Keratinocyte (primary cell): ENCODE results near the gene ZNF202. TPM values are rescaled to one million over a fixed set of nuclear protein-coding genes. Genes with fewer than 3 reads are reported as not detected.

Experiments used
- DNase-seq: peaks from one replicate; pipeline ENCODE4 v3.0.0-alpha.2; 2011; ENCODE audit warnings: low read depth, missing footprints, low spot score
- FAIRE-seq: peaks from 2 replicates; lab custom pipeline; 2011; peaks lifted over from hg19 to GRCh38; lab: Jason Lieb, UNC
- H2AFZ ChIP-seq: 2 replicates; pipeline ENCODE4 v1.6.0; 2012; ENCODE audit warnings: low read length, control low read depth, inconsistent platforms; ENCODE audit not compliant: control insufficient read depth
- H3K27ac ChIP-seq: 2 replicates; pipeline ENCODE4 v1.5.1; 2011; ENCODE audit warnings: low read length; ENCODE audit not compliant: control insufficient read depth, insufficient read depth
- H3K27me3 ChIP-seq: 3 replicates; pipeline ENCODE4 v1.6.0; 2011; ENCODE audit warnings: low read length; ENCODE audit not compliant: control insufficient read depth, insufficient read depth; ENCODE audit errors: extremely low read depth
- H3K36me3 ChIP-seq, 2 experiments: 2 replicates in 1 of 2; 3 replicates in 1 of 2; pipeline ENCODE4 v1.5.1; 2011; ENCODE audit warnings: low read length in 2 of 2, mild to moderate bottlenecking in 1 of 2; ENCODE audit not compliant: control insufficient read depth in 2 of 2, insufficient read depth in 2 of 2; ENCODE audit errors: extremely low read depth in 1 of 2
- H3K4me1 ChIP-seq: 3 replicates; pipeline ENCODE4 v1.5.1; 2011; ENCODE audit warnings: low read length; ENCODE audit not compliant: control insufficient read depth, insufficient read depth; ENCODE audit errors: extremely low read depth
- H3K4me2 ChIP-seq: 3 replicates; pipeline ENCODE4 v1.6.0; 2011; ENCODE audit warnings: low read depth, low read length; ENCODE audit not compliant: control insufficient read depth, insufficient read depth; ENCODE audit errors: extremely low read depth
- H3K4me3 ChIP-seq, 3 experiments: fragments of 200-600 bp in 1 of 3; sonication (generic) in 1 of 3; 2 replicates in 2 of 3; 3 replicates in 1 of 3; pipeline ENCODE4 v1.5.1; 2011 to 2016; ENCODE audit warnings: low read length in 3 of 3, mild to moderate bottlenecking in 3 of 3, control low read depth in 2 of 3, inconsistent platforms in 1 of 3, low read depth in 1 of 3, mixed read lengths in 1 of 3, mixed run types in 1 of 3, moderate library complexity in 1 of 3; ENCODE audit not compliant: control insufficient read depth in 2 of 3, insufficient read depth in 2 of 3; ENCODE audit errors: extremely low read depth in 1 of 3
- H3K79me2 ChIP-seq: 2 replicates; pipeline ENCODE4 v1.6.0; 2012; ENCODE audit warnings: low read length; ENCODE audit not compliant: control insufficient read depth, insufficient read depth
- H3K9ac ChIP-seq: 3 replicates; pipeline ENCODE4 v1.6.0; 2011; ENCODE audit warnings: low read length; ENCODE audit not compliant: control insufficient read depth, insufficient read depth; ENCODE audit errors: extremely low read depth
- H3K9me1 ChIP-seq: 3 replicates; pipeline ENCODE4 v1.6.0; 2011; ENCODE audit warnings: low read length; ENCODE audit not compliant: control insufficient read depth, insufficient read depth; ENCODE audit errors: extremely low read depth
- H3K9me3 ChIP-seq: 2 replicates; pipeline ENCODE4 v1.5.1; 2012; ENCODE audit warnings: low read depth, low read length; ENCODE audit not compliant: control insufficient read depth
- H4K20me1 ChIP-seq: 3 replicates; pipeline ENCODE4 v1.6.0; 2011; ENCODE audit warnings: low read length; ENCODE audit not compliant: control insufficient read depth, insufficient read depth; ENCODE audit errors: extremely low read depth
- EZH2 ChIP-seq: IDR thresholded peaks from one replicate; pipeline ENCODE4 v1.6.1; 2012; ENCODE audit warnings: inconsistent platforms, mild to moderate bottlenecking, low read length, moderate library complexity
- dilution Hi-C: fragments of 300-500 bp; cut with MboI; formaldehyde crosslinking; loops from one replicate; pipeline ENCODE4 v1.7.0; 2020; ENCODE audit warnings: low sequenced_read_pairs; ENCODE audit not compliant: extremely low pct_ligation_motif_present
- polyA plus RNA-seq, 5 experiments: library from polyadenylated mRNA; depleted of rRNA in 3 of 5; stranded (reverse) in 3 of 5; stranded (forward) in 1 of 5; unstranded in 1 of 5; fragments of >200 nt; gene quantifications; 1 replicate in 1 of 5; 2 replicates in 3 of 5; 3 replicates in 1 of 5; pipeline versions ENCODE4 v1.2.1 to v1.2.3, GENCODE V29; 2011 to 2012; ENCODE audit warnings: missing spikeins in 2 of 5, low read depth in 1 of 5, low replicate concordance in 1 of 5
- TF ChIP-seq, protein P1 (sequence below), 3 experiments: IDR thresholded peaks in 1 of 3; conservative IDR thresholded peaks in 1 of 3; optimal IDR thresholded peaks in 1 of 3; 2 replicates in 2 of 3; 3 replicates in 1 of 3; pipeline versions ENCODE3 to v1.5.1; 2011; ENCODE audit warnings: low read length in 3 of 3, mild to moderate bottlenecking in 3 of 3, moderate library complexity in 2 of 3, control low read depth in 1 of 3, inconsistent platforms in 1 of 3; ENCODE audit not compliant: insufficient read depth in 2 of 3; ENCODE audit errors: extremely low read depth in 1 of 3

ZNF202 gene
- polyA plus RNA-seq, 1 donor (not counting 4 experiments of a cell fraction or from before 2014, with no cell fraction given) = 11.4 TPM

DNA sequence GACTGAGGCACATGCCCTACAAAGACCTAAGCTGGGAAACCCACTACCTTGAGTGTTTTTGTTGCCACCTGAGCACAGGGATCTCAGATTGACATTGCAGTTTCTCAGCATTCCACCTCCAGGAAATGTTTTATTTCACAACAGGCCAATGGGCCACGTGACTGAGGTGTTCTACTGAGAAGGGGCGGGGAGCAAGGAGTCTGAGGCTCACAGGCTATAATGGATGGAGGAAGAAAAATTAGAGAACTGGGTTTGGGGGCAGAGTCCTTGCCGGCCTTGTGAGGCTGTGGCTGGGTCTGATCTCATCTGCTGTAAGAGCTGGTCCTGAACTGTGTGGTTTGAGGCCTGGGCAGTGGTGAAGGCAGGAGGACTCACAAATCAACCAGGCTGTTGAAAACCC is 40.7 kb downstream of the ZNF202 start:
- Histone ChIP-seq H3K4me1 (no peaks in the 10 kb centered on the region), H3K9me1 (no peaks in the 10 kb centered on the region), H3K27ac (no peak overlapping the region), H3K79me2 (no peaks in the 10 kb centered on the region), H3K4me3 (no peak overlapping the region), H3K27me3 (no peaks in the 10 kb centered on the region), H4K20me1 (no peaks in the 10 kb centered on the region), H3K9ac (no peak overlapping the region), H3K4me2 (no peak overlapping the region), H3K9me3 (no peaks in the 10 kb centered on the region), H2AFZ (no peak overlapping the region), H3K36me3 (no peaks in the 10 kb centered on the region)
- no peak for FAIRE-seq
- dilution Hi-C loops = no loop called here
- no peak for DNase-seq
- TF ChIP-seq EZH2 = no peak
- TF ChIP-seq, protein P1, sequence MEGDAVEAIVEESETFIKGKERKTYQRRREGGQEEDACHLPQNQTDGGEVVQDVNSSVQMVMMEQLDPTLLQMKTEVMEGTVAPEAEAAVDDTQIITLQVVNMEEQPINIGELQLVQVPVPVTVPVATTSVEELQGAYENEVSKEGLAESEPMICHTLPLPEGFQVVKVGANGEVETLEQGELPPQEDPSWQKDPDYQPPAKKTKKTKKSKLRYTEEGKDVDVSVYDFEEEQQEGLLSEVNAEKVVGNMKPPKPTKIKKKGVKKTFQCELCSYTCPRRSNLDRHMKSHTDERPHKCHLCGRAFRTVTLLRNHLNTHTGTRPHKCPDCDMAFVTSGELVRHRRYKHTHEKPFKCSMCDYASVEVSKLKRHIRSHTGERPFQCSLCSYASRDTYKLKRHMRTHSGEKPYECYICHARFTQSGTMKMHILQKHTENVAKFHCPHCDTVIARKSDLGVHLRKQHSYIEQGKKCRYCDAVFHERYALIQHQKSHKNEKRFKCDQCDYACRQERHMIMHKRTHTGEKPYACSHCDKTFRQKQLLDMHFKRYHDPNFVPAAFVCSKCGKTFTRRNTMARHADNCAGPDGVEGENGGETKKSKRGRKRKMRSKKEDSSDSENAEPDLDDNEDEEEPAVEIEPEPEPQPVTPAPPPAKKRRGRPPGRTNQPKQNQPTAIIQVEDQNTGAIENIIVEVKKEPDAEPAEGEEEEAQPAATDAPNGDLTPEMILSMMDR (optimal IDR thresholded peaks at IDR 0.05 in 1 of 3, IDR thresholded peaks at IDR 0.05 in 1 of 3, conservative IDR thresholded peaks at IDR 0.05 in 1 of 3; ENCODE audit: extremely low read depth in 1 of 3, insufficient read depth in 2 of 3, low read length in 3 of 3) = no peak

DNA sequence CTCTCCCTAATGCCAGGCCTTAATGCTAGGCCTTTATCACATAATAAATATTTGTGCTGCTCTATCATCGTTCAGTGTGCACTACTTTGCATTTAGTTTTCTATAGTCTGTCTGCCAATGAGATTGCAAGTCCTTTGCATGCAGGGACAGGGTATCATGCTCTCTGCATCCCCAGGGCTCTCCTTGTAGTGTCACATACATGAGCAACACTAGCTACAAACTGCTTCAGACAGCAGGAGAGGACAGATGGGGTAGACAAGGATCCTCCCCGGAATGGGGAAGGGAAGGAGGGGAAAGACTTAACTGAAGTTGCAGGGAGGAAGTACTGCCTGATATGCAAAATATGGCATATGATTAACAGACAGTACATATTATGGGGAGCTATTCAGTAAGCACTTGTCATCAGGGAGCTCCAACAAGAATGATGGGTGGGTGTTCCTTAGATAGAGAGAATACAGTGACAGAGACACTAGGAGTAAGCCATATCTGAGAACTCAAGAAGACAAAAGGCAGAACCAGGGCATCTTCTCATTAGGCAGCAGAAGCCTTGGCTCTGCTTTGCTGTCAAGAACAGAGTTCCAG is 42.8 kb downstream of the ZNF202 start:
- DNase-seq = no peak
- Histone ChIP-seq H3K4me3 (no peak overlapping the region), H3K9me3 (no peaks in the 10 kb centered on the region), H3K27ac (no peak overlapping the region), H3K4me1 (no peaks in the 10 kb centered on the region), H4K20me1 (no peaks in the 10 kb centered on the region), H3K9me1 (no peaks in the 10 kb centered on the region), H3K9ac (no peak overlapping the region), H3K4me2 (no peak overlapping the region), H3K27me3 (no peaks in the 10 kb centered on the region), H2AFZ (no peak overlapping the region), H3K36me3 (no peaks in the 10 kb centered on the region), H3K79me2 (no peaks in the 10 kb centered on the region)
- TF ChIP-seq EZH2 = no peak
- TF ChIP-seq, protein P1 (optimal IDR thresholded peaks at IDR 0.05 in 1 of 3, IDR thresholded peaks at IDR 0.05 in 1 of 3, conservative IDR thresholded peaks at IDR 0.05 in 1 of 3; ENCODE audit: extremely low read depth in 1 of 3, insufficient read depth in 2 of 3, low read length in 3 of 3) = no peak
- dilution Hi-C loops = no loop called here
- no peak for FAIRE-seq
